ENCODE results near the gene PLA2G15. TPM values are rescaled to one million over a fixed set of nuclear protein-coding genes. Genes with fewer than 3 reads are reported as not detected.

Gene PLA2G15
- total RNA-seq, 1 donor from 2014 or later: 29.6 TPM

DNA sequence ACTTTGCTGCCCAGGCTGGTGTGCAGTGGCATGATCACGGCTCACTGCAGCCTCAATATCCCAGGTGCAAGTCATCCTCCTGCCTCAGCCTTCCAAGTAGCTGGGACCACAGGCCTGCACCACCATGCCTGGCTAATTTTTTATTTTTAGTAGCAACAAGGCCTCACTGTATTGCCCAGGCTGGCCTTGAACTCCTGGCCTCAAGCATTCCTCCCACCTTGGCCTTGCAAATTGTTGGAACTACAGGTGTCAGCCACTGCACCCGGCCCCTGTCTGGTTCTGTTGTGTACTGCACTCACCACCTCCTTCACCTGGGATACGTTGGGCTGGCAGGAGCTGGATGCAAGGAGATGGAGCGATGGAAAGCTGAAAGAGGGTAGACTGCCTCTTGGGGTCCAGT lies 8.5 kb downstream of the PLA2G15 start:
- Mint-ChIP-seq H3K9me3 (ENCODE audit: low read depth) (no peaks in the 10 kb centered on the region), H3K4me3 (ENCODE audit: unreplicated experiment) (no peak overlapping the region), H3K27ac (ENCODE audit: unreplicated experiment) (no peak overlapping the region), H3K4me1 (ENCODE audit: low read depth) (peaks cover 15% of the 10 kb centered on the region), H3K36me3 (ENCODE audit: low read depth) (peaks cover 14% of the 10 kb centered on the region), H3K27me3 (ENCODE audit: low read depth) (no peaks in the 10 kb centered on the region)
- TF ChIP-seq, protein P1, sequence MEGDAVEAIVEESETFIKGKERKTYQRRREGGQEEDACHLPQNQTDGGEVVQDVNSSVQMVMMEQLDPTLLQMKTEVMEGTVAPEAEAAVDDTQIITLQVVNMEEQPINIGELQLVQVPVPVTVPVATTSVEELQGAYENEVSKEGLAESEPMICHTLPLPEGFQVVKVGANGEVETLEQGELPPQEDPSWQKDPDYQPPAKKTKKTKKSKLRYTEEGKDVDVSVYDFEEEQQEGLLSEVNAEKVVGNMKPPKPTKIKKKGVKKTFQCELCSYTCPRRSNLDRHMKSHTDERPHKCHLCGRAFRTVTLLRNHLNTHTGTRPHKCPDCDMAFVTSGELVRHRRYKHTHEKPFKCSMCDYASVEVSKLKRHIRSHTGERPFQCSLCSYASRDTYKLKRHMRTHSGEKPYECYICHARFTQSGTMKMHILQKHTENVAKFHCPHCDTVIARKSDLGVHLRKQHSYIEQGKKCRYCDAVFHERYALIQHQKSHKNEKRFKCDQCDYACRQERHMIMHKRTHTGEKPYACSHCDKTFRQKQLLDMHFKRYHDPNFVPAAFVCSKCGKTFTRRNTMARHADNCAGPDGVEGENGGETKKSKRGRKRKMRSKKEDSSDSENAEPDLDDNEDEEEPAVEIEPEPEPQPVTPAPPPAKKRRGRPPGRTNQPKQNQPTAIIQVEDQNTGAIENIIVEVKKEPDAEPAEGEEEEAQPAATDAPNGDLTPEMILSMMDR (IDR thresholded peaks at IDR 0.05): no peak
- DNase-seq (ENCODE audit: low spot score): no peak

DNA sequence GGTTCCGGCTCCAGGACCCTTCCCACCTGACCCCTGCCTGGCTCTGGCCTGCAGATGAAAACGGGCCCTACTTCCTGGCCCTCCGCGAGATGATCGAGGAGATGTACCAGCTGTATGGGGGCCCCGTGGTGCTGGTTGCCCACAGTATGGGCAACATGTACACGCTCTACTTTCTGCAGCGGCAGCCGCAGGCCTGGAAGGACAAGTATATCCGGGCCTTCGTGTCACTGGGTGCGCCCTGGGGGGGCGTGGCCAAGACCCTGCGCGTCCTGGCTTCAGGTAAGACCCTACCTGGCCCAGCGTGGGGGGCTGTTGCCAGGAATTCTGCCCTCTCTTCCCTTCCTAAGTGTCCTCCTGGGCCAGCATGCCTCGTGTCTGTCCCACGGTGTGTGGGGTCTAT lies 10.5 kb downstream of the PLA2G15 start:
- TF ChIP-seq, protein P1 (IDR thresholded peaks at IDR 0.05): no peak
- Mint-ChIP-seq H3K27ac (ENCODE audit: unreplicated experiment) (no peak overlapping the region), H3K9me3 (ENCODE audit: low read depth) (no peaks in the 10 kb centered on the region), H3K4me1 (ENCODE audit: low read depth) (peaks cover 15% of the 10 kb centered on the region), H3K4me3 (ENCODE audit: unreplicated experiment) (no peak overlapping the region), H3K27me3 (ENCODE audit: low read depth) (no peaks in the 10 kb centered on the region), H3K36me3 (ENCODE audit: low read depth) (peaks cover 15% of the 10 kb centered on the region)
- DNase-seq (ENCODE audit: low spot score): no peak

DNA sequence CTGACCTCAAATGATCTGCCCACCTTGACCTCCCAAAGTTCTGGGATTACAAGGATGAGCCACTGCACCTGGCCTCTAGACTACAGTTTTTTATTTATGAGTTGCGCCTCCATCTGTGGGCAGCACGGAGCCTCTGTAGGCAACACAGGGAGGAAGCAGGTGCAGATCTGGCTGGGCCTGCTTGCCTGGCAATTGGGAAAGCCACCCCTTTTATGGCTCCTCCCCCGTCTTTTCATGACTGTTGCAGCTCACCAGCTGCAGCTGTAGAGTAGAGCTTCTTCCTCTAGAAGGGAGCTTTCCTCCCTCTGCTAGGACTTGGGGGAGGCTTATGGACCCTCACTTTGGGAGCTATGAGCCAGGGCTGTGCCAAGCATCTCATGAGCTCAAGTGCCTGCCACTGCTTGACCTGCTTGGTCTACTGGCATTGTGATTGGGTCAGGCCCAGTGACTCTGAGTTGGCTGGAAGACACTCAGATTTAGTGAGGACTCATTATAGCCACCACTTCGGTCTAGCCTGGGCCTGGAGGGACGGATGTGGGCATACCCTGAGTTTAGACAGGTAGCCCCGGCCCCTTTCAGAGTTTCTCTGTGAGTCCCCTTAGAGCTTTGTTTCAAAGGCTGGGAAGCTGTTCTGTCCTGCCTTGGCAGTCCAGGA lies 12.2 kb downstream of the PLA2G15 start:
- Mint-ChIP-seq H3K27ac (ENCODE audit: unreplicated experiment) (peak overlapping the region; percentile 91), H3K9me3 (ENCODE audit: low read depth) (no peaks in the 10 kb centered on the region), H3K27me3 (ENCODE audit: low read depth) (no peaks in the 10 kb centered on the region), H3K4me3 (ENCODE audit: unreplicated experiment) (no peak overlapping the region), H3K4me1 (ENCODE audit: low read depth) (peaks cover 15% of the 10 kb centered on the region), H3K36me3 (ENCODE audit: low read depth) (peaks cover 8% of the 10 kb centered on the region)
- TF ChIP-seq, protein P1 (IDR thresholded peaks at IDR 0.05): no peak
- no peak for DNase-seq (ENCODE audit: low spot score)

DNA sequence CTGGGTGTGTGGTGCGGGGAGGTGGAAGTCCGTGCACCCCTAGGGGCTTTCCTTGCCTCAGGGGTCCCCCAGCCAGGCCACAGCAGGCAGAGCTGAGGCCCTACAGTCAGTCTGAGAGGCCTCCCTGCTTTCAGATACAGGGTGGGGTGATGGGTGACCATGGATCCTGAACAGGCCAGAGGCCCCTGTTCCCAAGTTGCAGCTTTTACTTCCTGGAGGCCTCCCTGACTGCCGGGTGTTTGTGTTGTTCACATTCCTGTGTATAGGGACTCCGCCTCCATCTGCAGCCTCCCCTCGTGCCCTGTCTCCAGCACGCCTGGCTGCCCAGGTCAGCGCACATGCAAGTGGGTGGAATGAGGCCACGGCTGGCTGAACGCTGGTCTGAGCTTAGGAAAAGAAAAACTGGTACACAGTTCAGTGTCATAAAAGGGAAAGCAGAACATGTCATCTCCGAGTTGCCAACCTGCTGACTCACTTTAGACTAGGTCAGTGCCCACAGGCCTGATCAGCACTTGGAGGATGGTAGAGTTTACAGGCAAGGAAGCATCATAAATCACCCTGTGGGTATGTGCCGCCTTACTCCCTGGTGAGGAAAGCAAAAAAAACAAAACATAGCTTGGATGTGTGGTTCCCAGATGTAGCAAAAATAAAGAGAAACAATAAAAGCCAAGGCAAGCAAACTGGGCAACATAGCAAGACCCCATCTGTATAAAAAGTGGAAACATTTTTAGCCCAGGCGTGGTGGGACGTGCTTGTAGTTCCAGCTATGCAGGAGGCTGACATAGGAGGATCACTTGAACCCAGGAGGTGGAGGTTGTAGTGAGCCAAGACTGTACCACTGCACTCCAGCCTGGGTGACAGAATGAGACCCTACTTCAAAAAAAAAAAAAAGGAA lies 13.0 kb downstream of the PLA2G15 start:
- H3K4me3 Mint-ChIP-seq (ENCODE audit: unreplicated experiment): no peak overlapping the region

More for the DNA sequence above, 13.0 kb downstream of the PLA2G15 start:
- Mint-ChIP-seq H3K36me3 (ENCODE audit: low read depth) (peaks cover 7% of the 10 kb centered on the region), H3K27me3 (ENCODE audit: low read depth) (no peaks in the 10 kb centered on the region), H3K4me1 (ENCODE audit: low read depth) (peaks cover 17% of the 10 kb centered on the region), H3K27ac (ENCODE audit: unreplicated experiment) (peak overlapping the region; percentile 91), H3K9me3 (ENCODE audit: low read depth) (no peaks in the 10 kb centered on the region)
- no peak for DNase-seq (ENCODE audit: low spot score)
- TF ChIP-seq, protein P1 (IDR thresholded peaks at IDR 0.05): no peak

All from chondrocyte (in vitro differentiated cells).